CD4-positive, alpha-beta T cell treated with Interferon gamma for 1 hour (primary cell): ENCODE measurements around the gene MYLIP.
"Not testable (repeated sequence)": the region's sequence is repeated elsewhere in the genome, so short reads cannot be mapped to it uniquely, and the experiment has no call there.

Experiments
- DNase-seq: peaks from one replicate; pipeline ENCODE4 v3.0.0-alpha.2; 2020

Gene MYLIP

DNA sequence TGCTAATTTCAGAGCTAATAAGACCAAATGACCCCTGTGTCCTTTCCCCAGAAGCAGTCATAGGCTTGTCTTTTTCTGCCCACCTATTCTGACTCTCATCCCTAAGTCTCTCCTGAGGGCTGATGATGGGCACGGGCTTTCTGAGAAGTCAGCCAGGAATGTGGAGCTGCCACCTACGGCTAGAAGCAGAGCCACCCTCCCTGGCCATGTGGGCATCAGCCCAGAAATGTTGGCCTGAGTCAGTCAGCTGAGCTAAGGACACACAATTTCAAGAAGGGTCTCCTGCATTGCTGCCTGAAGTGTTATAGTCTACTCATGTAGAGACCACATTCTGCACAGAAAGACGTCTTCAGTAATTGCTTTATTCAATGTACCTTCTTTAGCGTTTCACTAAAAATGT lies 17.1 kb downstream of the MYLIP start:
- DNase-seq: no peak

DNA sequence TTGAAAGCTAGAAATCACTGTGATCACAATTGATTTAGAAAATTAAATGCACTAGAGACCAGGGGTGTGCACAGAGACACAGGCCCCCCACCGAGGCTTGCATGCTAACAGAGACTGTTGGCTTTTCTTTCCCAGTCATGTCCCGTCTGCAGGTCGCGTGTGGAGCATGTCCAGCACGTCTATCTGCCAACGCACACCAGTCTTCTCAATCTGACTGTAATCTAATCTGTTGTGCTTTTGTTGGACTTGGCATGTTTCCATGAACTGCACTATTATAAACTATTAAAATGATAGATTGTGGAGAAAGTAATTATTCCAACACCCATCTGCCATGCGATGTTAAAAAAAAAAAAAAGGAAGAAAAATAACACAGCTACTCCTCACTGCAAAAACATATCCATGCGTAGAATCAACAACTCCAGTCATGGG lies 17.7 kb downstream of the MYLIP start:
- DNase-seq: no peak

DNA sequence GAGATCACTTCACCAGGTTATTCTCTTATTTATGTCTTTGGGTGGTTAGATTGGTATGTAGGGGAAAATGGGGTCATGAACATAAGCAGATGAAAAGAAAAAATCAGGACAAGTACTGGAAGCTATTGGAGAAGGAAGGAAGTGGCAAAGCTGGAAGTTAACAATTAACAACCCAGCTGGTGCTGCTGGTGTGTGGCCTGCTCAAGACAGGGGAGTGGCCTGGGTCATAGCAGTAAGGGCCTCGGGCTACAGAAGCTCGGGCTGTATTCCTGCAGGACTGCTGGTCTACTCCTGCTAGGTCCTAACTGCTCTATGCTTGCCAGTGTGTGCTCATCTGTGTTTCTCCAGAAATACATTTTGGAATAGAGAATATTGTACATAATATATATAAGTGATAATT lies 19.6 kb downstream of the MYLIP start:
- DNase-seq: no peak

DNA sequence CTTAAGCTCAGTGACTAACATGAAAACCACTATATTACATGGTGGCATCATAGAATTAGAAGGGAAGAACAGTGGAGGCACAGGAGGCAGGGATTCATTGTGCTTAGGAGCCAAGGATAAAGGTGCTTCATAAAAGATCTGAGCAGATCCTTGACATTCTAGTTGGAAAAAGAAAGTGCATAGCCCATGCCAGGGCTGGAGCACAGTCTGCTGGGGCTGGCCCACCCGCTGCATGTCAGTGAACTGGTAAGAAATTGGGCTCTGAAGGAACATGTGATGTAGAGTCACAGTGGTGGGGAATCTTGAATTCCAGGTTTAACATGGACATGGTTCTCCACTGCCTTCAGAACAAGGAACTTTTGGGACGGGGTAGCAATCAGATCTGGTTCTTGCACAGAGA lies 20.4 kb downstream of the MYLIP start:
- DNase-seq: no peak

DNA sequence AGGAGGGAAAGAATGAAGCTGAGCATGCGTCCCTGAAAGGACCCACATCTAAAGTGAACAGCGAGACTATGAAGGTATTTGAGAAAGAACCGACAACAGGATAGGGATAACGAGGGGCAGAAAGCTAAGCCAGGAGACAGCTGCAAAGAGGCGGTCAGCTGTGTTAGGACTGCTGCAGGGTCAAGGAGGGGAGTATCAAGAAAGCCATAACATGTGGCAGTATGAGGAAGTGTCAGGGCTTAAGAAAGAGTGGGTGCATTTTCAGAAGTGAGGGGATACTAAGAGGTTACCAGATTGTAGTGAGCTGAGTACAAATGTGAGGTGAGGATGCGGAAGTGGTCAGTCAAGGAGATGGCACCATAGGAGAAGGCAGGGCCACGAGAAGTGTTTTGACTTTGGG lies 21.2 kb downstream of the MYLIP start:
- no peak for DNase-seq

DNA sequence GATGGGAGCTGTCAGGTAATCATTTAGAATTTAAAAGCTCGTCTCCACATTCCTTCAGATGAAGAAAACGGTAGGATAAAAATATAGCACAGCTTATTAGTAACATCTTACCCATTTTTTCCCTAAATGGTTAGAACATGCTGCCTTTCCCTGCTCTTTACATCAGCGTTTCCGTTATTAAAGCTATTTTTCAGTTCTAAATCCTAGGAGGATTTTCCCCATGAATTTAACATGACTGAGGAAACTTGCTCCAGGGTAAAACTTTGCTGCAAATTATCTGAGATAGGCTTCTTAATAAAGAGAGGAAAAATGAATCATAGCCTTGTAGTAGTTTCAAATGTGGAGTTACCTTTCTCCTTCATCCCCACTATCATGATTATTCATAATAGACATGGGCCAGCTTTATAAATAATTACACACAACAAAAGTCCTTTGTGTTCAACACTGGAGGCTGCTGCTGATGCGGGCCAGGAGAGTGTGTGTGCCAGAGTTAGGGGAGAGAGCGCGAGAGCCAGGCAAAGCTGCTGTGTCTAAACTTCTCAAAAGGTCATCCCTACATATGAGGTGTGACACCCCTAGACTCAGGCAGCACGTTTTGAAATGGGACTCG lies 24.4 kb downstream of the MYLIP start:
- no peak for DNase-seq

DNA sequence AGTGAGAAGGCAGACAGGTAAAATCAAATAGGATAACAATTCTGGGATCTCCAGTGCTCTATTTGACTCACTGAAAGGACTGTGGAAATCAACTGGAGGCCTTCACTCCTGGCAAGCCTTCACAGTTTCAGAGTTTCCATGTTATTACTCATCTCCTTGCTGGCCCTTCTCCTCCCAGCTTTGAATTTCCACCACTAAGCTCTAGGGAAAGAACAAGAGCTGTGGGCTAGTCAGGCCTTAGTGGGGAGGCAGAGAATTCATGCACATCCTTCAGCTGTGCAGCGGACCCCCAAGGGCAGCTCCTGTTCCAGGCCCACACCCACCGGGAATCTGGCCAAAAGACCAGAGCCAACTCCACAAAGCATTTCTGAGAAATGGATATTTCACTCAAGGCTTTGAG lies 26.0 kb downstream of the MYLIP start:
- no peak for DNase-seq

DNA sequence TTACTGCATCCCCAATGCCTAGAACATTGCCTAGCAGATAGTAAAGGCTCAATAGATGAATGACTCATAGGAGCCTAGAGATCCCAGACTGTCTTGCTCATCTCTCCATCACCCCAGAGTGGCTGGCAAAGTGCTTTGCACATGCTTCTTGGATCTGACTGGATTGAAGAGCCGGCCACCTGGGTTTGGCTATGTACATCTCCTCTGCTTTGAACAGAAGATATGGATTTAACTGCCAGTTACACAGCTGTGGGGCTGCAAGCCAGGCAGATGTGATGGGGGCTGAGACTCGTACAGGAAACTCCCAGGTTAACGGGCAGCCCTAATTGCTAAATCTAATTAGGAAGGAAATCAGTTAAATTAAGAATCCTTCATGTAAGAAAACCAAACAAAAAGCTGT lies 28.6 kb downstream of the MYLIP start:
- no peak for DNase-seq

DNA sequence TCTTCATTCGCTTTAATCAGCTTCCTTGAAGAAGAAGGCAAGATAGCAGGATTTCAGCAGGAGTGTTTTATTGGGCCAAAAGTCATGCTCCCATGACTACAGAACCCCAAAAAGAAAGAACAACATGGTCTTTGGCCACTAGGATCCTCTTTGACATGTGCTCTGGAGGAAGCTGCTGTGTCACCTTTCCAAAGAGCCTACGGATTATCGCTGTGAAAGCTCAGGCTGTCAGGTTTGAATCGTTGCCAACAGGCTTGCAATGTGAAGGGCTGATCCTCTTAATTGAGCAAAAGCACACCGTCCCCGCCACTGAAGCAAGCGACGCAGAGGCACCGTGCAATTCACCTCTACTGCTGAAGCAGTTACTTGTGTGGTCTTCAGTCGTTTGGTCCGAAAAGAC lies 29.0 kb downstream of the MYLIP start:
- no peak for DNase-seq

DNA sequence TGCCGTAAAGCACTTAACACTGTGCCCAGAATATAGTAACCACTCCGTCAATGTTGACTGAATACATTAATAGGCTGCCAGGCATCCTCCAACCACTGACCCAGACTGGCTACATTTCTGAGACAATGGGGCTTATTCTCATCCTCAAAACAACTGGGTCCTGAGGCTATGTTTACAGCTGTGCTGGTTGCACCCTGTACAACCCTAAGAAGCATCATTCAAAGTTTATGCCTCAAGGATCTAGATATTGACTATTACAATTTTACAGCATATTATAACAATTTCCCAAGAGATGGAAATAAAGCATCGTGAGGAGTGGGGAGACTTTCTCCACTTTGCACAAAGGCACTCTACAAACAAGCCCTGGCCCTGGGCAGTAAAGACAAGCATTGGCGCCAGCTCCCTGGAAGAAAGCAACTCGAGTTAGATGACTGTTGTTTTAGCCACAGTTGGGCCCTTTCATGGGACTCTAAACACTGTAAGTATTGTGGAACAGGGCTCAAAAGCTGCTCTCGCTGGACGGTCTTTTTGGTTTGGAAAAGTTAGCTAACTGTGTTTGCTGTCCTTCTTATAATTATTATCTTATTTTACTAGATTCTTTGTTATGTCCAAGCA lies 30.2 kb downstream of the MYLIP start:
- no peak for DNase-seq

DNA sequence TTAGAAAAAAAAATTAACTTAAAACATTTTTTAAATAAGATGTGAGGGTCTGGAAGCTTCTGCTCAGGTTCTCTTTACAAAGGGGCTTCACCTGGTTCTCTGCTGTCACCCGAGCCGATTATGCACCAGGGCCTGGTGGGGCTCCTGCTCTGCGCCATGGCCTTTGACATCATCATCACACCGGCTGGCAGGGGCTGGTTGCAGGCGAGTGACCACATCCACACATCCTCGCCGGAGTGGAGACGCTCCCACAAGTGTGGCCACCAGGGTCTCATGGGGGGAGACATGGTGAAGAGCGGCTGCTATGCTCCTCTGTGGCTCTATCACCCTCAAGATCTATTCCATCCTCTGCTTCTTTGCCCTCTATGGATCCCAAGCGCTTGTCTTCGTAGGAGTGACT lies 31.9 kb downstream of the MYLIP start:
- DNase-seq: no peak

DNA sequence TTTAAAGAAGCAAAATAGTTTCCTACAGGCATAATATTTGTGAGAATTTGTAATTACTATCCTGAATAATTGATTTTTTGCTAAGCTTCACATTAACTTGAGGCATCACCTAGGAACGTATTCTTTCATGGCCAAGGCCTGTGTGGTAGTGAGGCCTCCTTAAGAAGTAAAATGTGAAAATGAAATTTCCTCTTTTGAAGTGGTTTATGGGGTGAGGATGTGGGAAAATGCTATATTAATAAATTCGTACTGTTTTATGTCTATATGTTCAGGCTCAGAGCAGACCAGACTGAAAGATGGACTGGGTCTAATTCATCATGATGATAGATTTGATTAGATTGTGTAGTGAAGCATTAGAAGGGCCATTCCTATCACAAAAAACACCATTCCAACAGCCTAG lies 33.1 kb downstream of the MYLIP start:
- DNase-seq: no peak

DNA sequence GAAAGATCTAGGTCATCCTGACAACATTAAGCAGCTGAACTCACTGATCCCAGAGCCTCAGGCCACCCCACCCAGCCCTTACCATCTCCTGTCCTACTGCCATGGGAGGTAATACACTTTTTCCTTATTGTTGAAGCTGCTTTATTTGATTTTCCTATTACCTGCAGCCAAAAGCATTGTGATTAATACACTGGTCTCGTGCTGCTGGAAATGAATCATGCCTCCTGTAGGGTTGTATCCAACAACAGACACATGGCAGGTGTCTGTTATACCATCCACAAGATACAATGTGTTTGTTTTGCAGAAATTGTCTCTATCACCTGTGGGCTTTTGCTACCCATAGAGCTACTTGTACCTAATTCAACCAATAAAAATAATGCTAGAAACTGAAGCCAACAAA lies 34.2 kb downstream of the MYLIP start:
- DNase-seq: no peak

DNA sequence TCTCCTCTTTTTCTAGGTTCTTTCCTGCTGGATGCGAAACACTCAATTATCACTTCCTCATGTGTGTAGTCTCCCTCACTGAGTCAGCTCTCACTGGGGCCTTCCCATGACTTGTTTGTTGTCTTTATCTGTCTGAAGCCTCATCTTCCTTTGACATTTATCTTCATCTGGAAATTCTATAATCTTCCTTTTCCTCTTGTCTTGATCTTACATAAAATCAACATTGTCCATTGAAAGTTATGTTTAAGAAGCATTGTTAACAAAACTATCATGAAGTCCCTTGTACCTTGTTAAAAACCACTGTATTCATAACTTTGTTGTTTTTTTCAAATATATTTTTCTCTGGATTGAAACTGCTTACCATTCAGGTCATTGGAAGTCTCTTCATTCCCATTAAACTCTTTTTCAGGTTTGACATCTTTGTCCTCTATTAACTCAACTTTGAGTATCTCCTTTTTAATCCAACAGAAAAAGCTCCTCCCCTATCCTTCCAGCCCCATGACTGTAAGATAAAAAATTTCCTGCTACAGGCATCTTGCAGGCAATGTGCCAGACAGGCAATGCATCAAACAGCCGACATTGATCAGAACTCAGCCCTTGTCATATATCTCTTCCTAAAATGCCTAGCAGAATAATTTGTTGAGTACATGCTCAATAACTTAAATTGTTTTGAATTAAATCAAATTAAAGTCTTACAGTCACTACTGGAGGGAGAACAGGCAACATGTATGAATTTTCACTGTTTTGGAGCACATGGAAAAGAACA lies 34.8 kb downstream of the MYLIP start:
- no peak for DNase-seq

DNA sequence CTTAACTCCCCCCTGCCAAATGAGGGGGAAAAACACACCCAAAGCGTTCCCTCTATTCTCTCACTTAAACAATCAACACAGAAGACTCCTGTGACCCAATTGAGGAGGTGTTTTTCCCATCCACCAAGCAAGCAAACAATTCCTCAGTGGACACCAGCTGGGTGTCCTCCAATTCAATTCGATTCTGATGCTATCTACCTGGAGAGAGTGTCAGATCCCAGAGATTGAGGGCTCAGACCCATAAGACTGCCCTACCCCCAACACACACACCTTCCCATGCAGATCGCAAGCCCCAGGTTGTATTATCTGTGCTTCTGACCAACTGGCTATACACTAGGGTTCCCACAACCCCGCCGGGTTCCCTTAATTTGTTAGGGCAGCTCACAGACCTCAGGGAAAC lies 36.8 kb downstream of the MYLIP start:
- no peak for DNase-seq

DNA sequence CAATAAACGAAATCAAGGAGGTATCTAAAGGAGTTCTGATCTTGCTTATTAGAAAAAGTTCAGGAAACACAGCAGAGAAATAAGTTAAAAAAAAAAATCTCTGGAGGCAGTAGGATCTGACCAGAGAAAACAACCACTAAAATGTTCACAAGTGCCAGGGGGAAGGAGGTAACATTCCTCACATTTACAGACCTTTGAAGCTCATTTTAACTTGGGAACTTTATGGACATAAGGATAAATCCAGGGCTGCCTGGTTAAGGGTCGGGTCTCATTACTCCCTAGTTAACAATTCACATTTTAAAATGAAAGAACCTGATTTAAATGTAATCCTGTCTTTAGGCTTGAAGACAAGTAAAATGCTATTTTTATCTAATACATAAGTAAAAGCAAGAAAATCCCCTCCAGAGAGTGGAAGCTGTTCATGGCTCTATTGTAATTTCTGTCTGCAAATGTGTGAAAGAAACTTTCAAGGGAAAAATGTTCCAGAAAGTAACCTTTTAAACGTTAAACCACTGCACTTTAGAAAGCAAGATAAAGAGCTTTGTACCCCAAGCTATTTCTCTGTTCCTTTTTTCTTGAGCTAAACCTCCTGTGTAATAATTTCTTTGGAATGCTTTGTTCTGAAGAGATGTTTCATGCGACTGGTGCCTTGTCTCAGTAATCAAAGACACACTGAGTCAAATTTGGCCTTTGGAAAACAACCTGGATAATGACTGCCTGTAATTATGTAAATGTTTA lies 38.2 kb downstream of the MYLIP start:
- DNase-seq: no peak

DNA sequence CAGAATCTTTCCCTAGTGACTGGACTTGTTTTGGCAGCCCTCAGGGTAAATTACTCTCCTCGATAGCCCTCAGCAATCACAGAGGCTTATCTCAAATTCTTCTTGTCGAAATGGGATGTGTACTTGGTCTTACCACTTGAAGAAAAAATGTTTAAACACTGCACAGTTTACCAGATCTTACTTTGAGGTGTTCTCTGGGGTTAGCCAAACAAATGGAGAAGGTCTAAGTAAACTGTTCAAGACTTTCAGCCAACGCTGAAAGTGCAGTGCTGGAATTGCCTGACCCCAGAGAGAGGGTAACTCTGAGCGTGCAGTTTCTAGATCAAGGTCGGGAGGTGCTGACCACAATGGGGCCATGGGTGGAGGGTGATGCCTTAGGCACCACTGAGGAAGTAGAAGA lies 39.2 kb downstream of the MYLIP start:
- DNase-seq: no peak

DNA sequence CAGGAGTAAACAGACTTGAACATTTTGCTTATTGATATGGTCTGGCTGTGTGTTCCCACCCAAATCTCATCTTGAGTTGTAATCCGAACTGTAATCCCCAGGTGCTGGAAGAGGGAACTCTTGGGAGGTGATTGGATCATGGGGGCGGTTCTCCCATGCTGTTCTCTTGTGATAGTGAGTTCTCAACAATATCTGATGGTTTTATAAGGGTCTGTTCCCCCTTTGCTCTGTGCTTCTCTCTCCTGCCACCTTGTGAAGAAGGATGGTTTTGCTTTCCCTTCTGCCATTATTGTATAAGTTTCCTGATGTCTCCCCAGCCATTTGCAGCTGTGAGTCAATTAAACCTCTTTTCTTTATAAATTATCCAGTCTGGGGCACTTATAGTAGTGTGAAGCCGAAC lies 40.0 kb downstream of the MYLIP start:
- no peak for DNase-seq

DNA sequence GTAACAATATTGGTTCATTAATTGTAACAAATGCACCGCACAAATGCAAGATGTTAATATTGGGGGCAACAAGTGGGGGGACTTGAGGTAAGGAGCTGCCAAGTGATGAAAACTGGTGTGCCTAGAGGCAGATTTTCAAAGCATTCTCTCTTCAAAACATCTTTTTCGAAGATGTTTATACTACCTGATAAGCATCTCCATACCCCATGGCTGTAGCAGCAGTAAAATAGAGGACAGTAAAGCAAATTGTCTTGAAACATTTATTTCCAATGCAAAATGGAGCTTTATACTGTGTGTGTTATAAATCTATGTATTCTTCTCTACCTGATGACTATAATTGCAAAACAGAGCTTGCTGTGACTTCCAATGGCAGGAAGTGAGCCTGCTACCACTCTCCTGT lies 42.5 kb downstream of the MYLIP start:
- DNase-seq: no peak

DNA sequence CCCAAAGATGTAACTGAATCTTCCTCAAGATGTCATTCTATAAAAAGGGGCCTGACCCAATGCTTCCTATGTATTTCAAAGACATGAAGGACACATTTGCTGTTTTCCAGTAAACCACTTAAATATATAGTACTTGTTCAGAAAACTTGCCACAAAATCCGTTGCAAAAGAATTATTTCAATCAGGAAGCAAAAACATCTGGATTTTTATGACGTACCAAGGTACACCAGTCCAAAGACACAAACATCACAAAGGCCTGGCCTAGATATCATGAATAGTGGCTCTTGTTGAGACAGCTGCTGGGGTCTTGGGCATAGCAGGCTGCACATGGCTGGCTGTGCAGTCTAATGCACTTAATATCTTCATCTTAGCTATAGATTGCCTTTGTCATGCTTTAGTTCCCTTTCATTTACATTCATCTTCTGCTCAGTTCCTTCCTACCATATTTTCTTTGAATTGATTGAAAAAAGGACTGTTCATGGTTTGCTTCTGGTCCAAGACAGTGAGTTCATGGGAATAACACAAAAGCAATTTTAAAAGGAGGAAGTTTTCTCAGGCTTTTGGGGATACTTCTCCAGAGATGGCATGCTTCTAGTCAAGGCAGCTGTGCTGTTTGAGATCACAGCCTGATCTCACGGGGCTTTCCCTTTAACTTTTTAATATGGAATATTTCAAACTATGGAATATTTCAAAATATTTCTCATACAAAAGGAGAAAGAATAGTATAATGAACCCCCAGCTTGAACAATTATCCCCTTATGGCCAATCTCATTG lies 44.5 kb downstream of the MYLIP start:
- DNase-seq: no peak

DNA sequence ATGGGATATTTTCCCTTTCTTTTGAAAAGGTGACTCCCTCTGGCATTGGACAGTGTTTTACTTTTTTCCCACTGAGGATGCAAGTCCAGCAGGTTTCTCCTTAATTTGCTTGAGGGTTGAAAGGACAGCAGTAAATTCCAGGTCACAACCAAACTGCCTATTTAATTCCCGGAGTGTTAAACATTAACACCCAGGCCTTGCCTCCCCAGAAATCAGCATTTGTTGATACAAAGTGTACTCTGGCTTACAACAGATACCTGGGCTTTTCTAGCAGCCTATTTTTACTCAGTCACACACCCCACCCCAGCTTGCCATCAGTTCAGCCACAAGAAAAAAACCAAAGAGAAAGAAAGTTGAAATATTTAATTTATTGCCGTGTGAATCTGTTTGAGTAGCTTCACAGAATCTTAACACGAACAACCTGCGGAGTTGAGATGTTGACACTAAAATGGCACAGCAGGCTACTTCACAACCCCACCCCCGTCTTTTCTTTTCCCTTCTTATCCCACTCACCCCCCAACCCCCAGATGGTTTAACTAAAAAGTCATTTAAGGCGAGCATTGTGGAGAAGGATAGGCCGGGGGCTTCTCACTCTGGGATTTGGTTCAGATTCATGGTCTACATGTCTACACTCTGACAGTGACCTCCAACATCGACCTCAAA lies 45.7 kb downstream of the MYLIP start:
- DNase-seq: no peak

DNA sequence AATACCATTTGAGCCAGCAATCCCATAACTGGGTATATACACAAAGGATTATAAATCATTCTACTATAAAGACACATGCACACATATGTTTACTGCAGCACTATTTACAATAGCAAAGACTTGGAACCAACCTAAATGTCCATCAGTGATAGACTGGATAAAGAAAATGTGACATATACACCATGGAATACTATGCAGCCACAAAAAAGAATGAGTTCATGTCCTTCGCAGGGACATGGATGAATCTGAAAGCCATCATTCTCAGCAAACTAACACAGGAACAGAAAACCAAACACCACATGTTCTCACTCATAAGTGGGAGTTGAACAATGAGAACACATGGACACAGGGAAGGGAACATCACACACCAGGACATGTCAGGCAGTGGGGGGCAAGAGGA lies 47.7 kb downstream of the MYLIP start:
- not testable (repeated sequence) for DNase-seq

DNA sequence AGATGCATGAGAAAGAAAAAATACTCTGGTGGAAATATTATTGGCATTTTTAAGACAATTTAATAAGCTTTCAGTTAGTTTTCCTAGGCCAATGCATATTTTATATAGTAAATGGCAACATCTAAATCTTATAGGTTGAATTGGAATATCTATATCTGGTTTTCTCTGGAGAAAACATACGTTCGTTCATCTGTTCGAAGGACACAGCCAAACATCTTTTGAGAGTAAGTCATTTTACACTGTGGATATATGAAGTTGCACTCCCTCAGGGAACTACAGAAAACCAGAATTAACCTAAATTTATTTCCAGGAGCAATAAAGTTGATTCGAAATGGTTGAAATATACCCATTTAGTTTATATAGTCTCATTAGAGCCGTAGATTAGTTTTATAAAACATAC lies 49.0 kb downstream of the MYLIP start:
- DNase-seq: no peak
